Measurements from ENCODE around the gene MKLN1.
"Not testable (repeated sequence)": the region's sequence is repeated elsewhere in the genome, so short reads cannot be mapped to it uniquely, and the experiment has no call there.

MKLN1 gene

DNA sequence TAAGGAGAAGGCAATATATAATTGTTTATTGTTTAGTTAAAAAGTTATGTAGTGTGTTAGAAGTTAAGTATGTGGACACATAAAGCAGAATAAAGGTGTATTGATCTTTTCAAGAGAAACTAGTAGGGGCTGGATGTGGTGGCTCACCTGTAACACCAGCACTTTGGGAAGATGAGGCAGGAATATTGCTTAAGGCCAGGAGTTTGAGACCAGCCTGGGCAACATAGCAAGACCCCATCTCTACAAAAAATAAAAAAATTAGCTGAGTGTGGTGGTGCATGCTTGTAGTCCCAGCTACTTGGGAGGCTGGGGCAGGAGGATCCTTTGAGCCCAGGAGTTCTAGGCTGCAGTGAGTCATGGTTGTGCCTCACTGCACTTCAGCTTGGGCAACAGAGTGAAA is 135.0 kb downstream of the MKLN1 start:
- not testable (repeated sequence) for DNase-seq (ENCODE audit: low read depth in 2 of 2)

DNA sequence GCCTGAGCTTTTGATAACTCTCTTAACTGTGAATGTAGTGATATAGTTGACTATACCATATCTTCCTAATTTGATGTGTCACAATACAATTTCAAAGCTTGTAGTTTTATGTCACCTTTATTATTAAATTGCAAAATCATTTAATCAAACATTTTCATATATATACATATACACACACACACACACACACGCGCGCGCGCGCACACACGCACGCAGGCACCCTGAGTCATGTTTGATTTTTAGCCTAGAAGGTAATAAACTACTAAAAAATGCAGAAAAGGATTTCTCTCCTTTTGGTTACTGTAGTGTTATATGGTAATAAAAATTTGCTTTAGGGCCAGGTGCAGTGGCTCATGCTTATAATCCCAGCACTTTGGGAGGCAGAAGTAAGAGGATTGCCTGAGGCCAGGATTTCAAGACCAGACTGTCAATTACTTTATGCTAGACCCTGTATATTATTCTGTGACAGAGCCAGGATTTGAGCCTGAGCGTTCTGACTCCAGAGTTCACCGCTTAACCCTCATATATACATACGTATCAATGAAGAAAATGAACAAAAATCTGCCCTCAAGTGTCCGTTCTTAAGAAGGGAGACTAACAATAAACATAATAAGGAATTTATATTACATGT is 139.2 kb downstream of the MKLN1 start:
- DNase-seq (ENCODE audit: low read depth in 2 of 2) = no peak

DNA sequence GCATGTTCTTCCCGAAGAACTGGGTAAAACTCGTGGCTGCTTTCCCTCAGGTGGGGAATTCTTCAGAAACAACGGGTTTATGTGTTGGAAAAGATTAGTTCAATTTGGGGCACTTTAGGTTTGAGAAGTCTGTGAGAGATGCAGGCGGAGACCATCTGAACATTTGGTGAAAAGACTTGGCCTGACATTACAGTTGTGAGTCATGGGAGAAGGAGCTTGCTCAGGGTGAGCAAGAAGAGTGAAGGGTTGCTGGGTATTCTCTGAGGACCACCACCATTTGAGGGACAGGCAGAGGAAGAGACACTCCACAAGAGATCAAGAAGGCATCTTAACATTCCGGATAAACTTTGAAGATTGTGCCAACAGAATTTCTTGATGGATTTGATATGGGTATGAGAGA is 140.1 kb downstream of the MKLN1 start:
- DNase-seq (ENCODE audit: low read depth in 2 of 2) = no peak

DNA sequence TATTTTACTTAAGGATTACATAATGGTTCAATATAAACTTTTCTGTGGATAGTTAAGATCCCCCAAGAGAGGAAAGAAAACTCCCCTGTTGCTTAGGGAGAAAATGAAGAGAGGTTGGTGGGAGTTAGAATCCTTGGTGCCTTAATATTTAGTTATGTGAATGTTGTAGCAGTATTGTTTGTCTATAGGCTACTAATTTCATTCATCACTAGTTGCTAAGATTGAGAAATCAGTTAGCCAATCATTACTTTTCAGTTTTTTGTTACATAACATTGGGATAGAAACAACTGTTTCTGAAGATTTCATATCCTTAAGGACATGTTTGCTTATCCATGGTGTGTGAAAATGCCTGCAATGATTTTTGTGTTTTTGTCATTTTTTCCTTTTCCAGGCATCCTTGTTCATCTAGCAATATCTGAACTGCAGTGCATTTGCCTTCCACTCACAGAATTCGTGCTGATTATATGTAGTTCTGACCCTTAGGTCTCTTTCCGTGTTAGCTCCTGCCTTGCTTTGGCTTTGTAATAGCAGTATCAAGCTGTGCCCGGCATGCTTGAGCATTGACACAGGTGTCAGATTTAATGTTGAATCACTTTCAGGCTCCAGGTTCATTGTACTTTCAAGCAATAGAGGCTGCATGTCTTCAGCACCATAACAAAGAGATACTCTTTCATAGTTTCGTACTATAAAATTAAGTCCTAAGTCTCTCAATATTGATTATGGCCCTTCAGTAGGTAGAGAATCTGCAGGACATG is 143.8 kb downstream of the MKLN1 start:
- DNase-seq (ENCODE audit: low read depth in 2 of 2) = no peak

DNA sequence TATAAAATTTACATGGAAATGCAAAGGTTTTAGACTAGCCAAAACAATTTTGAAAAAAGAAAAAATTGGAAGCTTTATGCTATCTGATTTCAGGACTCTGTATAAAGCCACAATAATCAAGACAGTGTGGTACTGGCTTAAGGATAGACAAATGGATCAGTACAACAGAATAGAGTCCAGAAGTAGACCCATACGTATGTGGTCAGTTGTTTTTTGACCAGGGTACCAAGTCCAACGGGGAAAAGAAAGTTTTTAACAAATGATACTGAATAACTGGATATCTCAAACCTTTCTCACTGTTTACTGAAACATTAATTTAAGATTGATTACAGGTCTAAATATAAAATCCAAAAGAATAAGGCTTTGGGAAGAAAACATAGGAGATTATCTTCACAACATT is 149.1 kb downstream of the MKLN1 start:
- DNase-seq (ENCODE audit: low read depth in 2 of 2) = no peak

DNA sequence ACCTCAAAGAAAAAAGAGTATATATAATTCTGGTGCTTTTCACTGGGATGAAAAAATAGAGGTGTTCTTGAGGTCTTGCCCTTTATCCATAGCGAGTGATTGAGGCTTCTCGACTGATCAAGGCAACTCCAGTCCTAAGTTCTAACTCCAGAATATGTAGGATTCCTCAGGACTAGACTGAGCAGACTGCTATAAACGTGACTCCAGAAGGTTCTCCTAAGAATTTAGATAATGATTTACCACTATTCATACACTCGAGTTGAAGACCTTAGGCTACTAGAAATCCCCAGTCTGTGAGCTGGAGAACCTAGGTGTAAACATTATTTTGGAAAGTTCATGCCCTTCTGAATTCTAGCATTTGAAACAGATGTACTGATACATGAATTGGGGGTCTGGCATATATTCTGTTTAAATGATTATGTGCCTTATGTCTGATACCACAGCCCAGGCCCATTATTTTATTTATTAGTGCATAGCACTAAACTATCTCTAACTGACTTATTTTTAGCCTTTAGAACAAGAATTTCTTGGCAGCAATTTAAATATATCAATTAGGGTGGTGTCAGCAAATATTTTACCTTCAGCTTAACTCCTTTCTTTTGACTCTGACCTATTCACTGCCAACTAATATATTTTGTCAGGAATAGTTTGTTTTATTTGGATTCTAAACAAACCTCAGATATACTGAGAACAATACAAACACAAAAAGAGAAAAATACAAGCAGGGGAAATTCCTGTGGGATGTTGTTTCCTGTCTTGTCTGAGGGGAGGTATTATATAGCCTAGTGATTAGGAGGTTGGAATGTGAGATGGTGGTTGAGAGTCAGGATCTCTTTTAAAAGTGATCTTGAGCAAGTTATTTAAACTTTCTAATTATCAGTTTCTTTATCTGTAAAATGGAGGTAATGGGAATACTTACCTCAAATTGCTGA is 153.0 kb downstream of the MKLN1 start:
- no peak for DNase-seq (ENCODE audit: low read depth in 2 of 2)

DNA sequence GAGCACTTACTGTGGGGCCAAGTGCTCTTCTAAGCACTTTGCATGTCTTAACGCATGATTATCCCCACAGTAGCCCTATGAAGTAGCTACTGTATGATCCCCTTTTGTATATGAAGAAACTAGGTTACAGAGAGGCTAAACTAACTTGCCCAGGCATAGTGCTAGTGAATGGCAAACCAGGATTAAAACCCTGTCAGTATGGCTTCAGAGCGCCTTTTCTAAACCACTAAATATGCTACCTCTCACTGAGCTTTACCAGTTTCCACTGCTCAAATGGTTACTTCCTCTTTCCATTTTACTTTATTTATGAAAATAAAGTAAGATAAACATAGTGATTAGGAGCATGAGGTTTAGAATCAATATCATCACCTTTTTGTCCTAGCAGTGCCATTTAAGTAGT is 155.1 kb downstream of the MKLN1 start:
- DNase-seq (ENCODE audit: low read depth in 2 of 2) = no peak

DNA sequence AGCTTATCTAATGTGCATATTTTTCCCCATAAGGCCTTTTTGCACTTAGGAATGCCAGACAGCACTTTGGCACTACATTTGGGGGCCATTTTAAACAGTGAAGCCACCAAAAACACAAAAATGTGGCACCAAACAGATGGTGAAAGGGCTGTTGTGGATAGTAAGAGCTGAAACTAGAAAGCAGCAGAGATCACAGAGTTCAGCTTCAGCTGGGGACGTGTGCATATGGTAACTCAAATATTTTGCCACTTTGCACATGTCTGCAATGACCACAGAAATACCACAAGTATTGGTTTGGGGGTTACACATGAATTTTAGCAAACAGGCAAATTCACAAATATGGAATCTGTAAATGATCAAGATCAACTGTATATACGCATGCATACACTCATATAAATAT is 155.9 kb downstream of the MKLN1 start:
- DNase-seq (ENCODE audit: low read depth in 2 of 2) = no peak

DNA sequence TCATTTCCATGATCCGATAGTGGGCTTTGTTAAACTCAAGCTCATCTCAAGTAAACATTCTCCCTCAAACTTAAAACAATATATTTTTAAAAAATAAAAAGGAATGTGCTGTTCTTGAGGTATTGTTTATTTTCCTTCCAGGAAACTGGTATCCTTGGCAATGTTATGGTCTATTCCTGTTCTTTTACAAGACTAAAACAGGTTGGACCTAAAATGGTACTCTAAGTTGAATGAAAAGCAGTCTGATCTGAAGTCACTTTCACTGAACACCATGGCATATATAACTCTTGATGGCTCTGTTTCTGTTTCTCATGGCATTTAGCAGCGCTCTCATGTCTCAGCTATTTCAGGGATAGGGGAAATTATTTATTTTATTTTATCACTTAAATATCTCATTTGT is 158.7 kb downstream of the MKLN1 start:
- DNase-seq (ENCODE audit: low read depth in 2 of 2) = no peak

DNA sequence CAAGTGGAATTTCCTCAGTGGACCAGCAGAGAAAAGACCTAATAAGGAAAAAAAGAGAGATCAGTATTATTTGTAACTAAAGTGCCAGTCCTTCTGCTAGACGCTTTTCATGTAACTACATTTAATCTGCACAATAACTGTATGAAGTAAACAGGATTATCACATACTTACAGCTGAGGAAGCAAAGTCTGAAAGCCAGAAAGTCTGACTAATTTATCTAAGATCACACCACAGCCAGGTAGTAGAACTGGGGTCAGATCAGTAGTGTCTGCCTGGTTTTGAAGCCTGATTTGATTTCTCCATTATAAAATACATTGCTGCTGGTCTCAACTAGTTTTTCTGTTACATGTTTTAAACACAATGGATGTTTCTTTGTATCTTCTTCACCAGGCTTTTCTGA is 159.5 kb downstream of the MKLN1 start:
- DNase-seq (ENCODE audit: low read depth in 2 of 2) = no peak

DNA sequence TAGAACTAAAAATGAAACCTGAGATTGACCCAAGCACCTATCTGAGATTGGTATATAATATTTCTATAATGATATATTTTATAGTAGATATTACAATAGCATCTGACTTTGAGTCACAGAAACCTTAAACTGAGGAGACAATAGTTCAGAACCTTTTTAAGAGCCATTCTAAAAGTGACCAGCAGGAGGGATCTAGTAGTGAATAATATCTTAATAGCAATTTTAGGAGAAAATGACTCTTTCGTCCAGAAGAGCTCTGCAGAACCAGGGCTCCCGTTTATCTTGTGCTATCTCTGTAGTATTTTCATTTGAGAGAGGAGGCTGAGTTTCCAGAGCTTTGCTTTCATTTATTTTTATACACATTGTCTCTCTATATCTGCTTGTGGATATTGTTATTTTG is 160.7 kb downstream of the MKLN1 start:
- no peak for DNase-seq (ENCODE audit: low read depth in 2 of 2)

DNA sequence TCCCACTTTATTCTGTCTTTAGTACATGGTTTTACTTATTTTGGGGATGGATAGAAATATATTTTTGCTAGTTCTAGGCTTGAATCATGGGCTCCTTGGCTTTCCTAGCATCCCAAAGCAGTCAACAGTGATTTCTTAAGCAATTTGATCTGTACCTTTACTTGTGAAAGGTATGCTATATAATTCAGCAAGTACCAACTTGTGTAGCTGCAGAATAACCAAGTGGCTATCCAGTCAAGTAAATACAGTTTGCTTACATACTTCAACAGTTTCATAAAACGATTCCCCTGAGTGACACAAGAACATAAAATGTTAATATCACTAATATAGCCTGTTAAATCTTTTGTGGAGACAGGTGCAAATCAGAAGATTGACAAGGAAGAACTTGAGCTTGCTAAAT is 161.5 kb downstream of the MKLN1 start:
- no peak for DNase-seq (ENCODE audit: low read depth in 2 of 2)

DNA sequence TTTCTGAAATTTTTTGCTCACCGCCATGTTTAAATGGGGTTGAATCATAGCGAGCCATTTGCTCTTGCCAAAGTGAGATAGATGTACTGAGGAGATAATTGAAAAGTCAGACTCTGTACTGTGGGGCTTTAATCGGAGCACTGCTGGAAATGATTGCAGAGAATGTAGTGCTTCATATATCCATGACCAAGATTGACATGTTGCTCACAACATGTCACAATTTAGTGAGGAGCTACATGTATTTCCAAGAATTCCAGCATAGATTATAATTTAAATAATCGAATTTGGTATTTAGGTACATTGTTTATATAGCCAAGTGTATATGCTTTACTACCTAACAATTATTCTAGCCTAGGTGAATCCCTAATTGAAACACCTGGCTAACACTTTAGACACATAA is 162.2 kb downstream of the MKLN1 start:
- DNase-seq (ENCODE audit: low read depth in 2 of 2) = no peak

DNA sequence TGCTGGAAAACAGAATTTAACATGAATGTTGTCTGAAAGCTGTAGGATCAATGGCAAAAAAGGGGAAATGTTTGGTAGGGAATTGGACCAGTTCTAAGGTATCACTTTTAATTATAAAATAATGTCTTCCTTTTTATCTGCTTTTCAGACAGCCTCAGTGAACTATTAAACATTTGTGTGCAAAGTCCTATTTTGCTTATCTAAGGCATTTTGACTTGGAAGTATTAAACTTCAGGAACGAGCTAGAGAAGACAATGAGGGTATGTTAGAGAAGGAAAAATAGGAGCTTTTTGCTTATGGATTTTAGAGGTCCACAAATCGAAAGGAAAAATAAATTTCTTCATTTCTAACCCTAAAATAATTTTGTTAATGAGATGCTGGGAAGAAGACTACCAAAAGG is 165.4 kb downstream of the MKLN1 start:
- DNase-seq (ENCODE audit: low read depth in 2 of 2) = no peak

DNA sequence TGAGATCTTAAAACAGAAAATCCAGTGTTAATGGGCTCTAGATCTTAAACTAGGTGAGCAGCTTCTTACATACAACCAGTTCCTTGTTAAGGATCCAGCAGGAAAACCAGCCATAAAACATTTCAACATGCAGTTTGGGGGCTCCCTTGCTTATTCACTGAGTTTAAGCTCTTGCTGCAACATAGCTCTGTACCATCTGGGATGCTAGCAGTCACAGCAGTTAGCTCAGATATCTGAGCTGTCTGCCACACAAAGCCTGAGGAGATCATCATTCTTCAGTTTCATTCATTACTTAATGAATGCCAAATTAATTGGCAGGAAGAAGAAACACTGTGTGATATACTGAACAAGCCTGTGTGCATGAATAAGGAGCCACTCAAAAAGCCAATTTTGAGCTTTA is 165.9 kb downstream of the MKLN1 start:
- DNase-seq (ENCODE audit: low read depth in 2 of 2) = no peak

DNA sequence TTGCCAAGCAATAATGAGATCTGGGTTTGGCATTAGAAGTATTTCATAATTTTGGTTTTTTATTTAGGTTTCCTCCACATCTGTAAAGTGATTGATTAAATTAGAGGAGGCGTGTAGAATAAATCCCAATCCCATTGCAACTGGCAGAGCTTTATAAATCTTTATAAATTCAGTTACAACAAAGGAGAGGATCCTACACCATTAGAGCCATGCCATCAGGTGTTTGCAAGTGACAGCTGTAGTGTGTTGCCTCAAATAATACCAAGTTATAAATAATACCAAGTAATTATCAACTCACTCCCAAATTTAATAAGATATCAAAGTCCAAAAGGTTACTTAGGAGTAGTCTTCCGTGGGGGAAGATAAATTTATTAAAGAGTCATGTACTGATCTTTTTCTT is 166.5 kb downstream of the MKLN1 start:
- no peak for DNase-seq (ENCODE audit: low read depth in 2 of 2)

DNA sequence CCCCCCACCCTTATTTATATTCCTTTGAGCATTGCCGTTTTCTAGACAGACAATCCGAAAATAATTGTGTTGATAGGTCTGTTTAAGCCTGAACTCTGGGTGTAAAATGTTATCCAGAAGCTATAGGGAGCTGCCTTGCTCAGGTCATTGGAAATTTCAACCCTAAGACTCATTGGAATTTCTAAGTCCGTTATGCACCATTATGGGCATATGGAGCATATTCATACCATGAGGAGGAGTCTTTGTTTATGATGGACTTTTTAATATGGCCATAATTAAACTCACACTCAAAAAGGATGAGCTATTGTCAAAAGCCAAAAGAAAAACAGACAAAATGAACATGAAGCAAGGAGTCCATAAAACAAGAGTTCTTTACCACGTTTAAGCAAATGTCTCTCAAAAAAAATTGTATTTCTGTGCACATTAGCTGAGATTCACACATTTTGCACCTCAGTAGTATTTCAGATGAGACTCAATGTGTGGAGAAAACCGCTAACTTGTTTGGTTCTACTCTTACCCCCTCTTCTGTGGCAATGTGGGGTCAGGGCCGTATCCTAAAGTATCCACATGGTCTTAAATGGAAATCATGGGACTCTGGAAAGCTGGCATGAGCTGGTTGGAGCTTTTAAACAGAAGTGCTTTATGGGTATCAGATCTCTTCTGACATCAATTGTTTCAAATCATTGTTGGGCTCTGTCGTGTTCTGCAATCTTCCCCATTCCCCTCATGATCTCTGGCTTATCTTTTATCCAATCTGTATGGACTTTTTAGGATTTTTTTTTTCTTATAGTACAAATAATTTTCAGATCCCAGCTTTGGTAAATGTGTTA is 168.2 kb downstream of the MKLN1 start:
- DNase-seq (ENCODE audit: low read depth in 2 of 2) = no peak

DNA sequence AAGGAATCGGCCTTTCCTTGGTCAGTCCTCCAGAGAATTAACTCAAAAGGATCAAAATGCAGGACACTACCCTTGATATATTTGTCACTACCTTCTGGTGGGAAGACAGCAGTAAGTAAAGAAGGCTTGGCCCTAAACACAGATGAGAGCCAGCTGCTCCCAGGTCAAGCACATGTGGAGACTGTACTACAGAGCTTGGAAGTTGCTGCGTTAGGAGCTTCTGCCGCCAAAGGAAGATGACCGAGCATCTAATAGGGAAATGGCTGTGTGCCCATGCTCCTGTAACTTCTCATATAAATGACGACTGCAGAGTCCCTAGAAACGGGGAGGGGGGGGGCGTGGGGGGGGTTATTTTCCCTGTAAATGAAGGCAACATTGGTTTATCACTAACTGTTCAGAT is 169.8 kb downstream of the MKLN1 start:
- no peak for DNase-seq (ENCODE audit: low read depth in 2 of 2)

DNA sequence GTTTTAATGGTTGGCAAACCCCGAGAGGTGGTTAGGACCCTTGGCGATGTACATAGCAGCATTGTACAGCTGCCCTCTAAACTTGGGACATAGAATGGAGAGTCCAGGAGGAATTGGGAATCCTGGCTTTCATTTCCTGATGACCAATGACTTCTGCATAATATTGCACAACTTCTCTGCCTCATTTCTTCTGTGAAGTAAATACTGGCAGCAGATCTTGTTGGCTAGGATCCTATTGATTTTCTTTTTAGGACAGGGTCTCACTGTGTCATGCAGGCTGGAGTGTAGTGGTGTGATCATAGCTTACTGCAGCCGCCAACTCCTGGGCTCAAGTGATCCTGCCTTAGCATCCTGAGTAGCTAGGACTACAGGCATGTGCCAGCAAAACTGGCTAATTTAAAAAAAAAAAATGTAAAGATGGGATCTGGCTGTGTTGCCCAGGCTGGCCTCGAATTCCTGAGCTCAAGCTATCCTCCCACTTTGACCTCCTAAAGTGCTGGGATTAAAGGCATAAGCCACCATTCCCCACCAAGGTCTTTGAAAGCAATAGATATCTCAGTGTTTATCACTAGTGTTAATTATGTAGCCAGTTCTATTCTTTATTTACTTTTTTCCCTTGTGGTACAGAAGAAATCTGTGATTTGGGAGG is 170.7 kb downstream of the MKLN1 start:
- DNase-seq (ENCODE audit: low read depth in 2 of 2) = no peak

DNA sequence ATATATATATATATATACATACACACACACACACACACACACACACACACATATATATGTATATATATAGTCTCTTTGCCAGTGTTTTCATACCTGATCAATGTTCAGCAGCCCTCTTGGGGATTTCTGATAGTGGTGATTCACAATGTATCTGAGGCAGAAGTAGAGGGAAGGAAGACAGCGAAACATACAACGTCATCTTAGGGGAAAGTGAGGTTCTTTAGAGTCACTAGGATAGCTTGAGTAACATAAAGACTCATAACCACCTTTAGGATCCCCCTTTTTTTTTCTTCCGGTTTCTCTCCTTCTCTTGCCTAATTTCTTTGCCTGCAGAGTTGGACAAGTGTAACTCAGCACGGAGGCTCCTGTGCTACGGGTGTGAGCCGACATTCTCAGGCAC is 172.1 kb downstream of the MKLN1 start:
- DNase-seq (ENCODE audit: low read depth in 2 of 2) = no peak

DNA sequence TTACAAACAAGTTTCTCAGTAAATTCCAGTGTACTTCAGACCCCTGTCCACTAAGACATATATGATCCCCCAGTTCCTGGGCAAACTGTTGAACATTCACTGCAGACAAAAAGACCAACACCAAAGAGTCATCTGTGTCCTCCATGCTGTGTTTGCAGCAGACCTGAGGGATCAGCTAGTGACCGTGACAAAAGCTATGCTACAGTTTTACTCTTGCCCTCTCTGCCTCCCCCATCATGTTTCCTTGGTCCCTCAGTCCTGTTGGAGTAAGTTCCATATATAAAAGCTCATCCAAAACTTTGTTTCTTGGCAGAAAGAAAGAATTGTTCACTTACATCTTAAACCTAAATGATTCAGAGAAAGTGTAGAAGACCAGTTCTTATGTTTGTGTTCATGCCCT is 172.7 kb downstream of the MKLN1 start:
- no peak for DNase-seq (ENCODE audit: low read depth in 2 of 2)

Data from stimulated activated CD4-positive, alpha-beta T cell treated with anti-CD3 and anti-CD28 coated beads, Interleukin-4, amount 100 ng/mL, for 48 hours (primary cell).